Activated CD8-positive, alpha-beta T cell treated with anti-CD3 and anti-CD28 coated beads for 36 hours (primary cell): ENCODE data around the gene C1orf159. TPM values are rescaled to one million over a fixed set of nuclear protein-coding genes. Genes with fewer than 3 reads are reported as not detected.

ENCODE experiments used
- ATAC-seq: fragments of 200-7000 bp; cut with Tn5 transposase; one replicate; pipeline ENCODE4 v1.10.0; 2021; ENCODE audit warnings: mild to moderate bottlenecking, moderate library complexity
- CTCF ChIA-PET: fragments of 350-600 bp; sonication (Branson Sonifier 250); formaldehyde crosslinking; loops from one replicate; lab custom pipeline; 2021; ENCODE audit warnings: antibody characterized with exemption; lab: Charles Lee
- POLR2A ChIA-PET: fragments of 350-600 bp; sonication (Branson Sonifier 250); formaldehyde crosslinking; loops from one replicate; lab custom pipeline; 2021; ENCODE audit warnings: antibody characterized with exemption; lab: Charles Lee
- DNase-seq: peaks from one replicate; pipeline ENCODE4 v3.0.0-alpha.2; 2020
- H3K27ac Mint-ChIP-seq: one replicate; pipeline ENCODE4 v1.8.0; 2021; ENCODE audit warnings: mild to moderate bottlenecking, mixed read lengths
- H3K27me3 Mint-ChIP-seq: one replicate; pipeline ENCODE4 v1.8.0; 2021; ENCODE audit warnings: mixed read lengths
- H3K36me3 Mint-ChIP-seq: one replicate; pipeline ENCODE4 v1.8.0; 2021; ENCODE audit warnings: low read depth, mixed read lengths
- H3K4me1 Mint-ChIP-seq: one replicate; pipeline ENCODE4 v1.8.0; 2021; ENCODE audit warnings: low read depth, mixed read lengths
- H3K4me3 Mint-ChIP-seq: one replicate; pipeline ENCODE4 v1.8.0; 2021; ENCODE audit warnings: mild to moderate bottlenecking, moderate library complexity, mixed read lengths
- H3K9me3 Mint-ChIP-seq: one replicate; pipeline ENCODE4 v1.8.0; 2021; ENCODE audit warnings: mixed read lengths
- intact Hi-C: fragments of 100-400 bp; cut with micrococcal nuclease; formaldehyde crosslinking; loops from one replicate; pipeline ENCODE4 v1.10.0; 2022
- total RNA-seq, 2 experiments: library from RNA; stranded (reverse); gene quantifications; one replicate each; pipeline ENCODE4 v1.2.3, GENCODE V29; 2021
- TF ChIP-seq, protein P1 (sequence below): fragments of 200-600 bp; IDR thresholded peaks from one replicate; pipeline ENCODE4 v1.8.0; 2022; ENCODE audit warnings: antibody characterized with exemption, mild to moderate bottlenecking

C1orf159 gene
- total RNA-seq, 2 experiments from 2014 or later = 17.5 to 20.3 TPM

DNA sequence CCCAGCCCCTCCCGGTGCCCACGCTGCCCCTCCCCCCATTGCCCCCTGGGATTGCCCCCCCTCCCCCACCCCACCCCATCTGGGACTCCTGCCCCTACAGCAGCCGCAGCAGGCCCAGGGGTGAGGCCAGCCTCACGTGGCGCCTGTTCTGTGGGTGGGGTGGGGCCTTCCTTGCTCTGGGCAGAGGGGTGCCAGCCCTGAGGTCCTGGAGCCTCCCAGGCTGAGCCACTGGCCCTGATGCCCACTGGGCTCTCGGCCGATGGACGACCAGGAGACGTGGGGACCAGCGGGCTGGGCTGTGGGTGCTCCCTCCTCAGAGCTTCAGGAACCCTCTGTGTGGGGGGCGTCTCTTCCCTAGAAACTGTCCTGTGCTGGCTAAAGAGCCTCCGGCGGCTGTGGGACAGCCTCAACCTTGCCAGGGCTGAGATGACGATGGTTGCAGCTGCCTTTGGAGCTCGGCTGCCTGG, 5.8 kb upstream of the C1orf159 start:
- peaks cover 16% of the 10 kb centered on the region for H3K4me1 Mint-ChIP-seq
- H3K27me3 Mint-ChIP-seq = peaks cover 7% of the 10 kb centered on the region
- ChIA-PET POLR2A (interaction anchor here (0.9 to 1.8 kb wide), 7 partner anchors 15 to 152 kb away, joined by 3 to 5 read pairs (median 3); partner anchors contain the start of genes B3GALT6, SDF4 and UBE2J2), CTCF (interaction anchor here (0.6 to 3.2 kb wide), 34 partner anchors 8 to 251 kb away, joined by 3 to 50 read pairs (median 6); partner anchors contain the start of genes B3GALT6, SDF4, TNFRSF18 and TTLL10)
- ATAC-seq = peak; percentile 29
- H3K36me3 Mint-ChIP-seq = no peaks in the 10 kb centered on the region
- TF ChIP-seq, protein P1, sequence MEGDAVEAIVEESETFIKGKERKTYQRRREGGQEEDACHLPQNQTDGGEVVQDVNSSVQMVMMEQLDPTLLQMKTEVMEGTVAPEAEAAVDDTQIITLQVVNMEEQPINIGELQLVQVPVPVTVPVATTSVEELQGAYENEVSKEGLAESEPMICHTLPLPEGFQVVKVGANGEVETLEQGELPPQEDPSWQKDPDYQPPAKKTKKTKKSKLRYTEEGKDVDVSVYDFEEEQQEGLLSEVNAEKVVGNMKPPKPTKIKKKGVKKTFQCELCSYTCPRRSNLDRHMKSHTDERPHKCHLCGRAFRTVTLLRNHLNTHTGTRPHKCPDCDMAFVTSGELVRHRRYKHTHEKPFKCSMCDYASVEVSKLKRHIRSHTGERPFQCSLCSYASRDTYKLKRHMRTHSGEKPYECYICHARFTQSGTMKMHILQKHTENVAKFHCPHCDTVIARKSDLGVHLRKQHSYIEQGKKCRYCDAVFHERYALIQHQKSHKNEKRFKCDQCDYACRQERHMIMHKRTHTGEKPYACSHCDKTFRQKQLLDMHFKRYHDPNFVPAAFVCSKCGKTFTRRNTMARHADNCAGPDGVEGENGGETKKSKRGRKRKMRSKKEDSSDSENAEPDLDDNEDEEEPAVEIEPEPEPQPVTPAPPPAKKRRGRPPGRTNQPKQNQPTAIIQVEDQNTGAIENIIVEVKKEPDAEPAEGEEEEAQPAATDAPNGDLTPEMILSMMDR = no peak
- intact Hi-C loops = no loop called here
- H3K9me3 Mint-ChIP-seq = peaks cover 3% of the 10 kb centered on the region
- H3K27ac Mint-ChIP-seq = no peak overlapping the region
- DNase-seq = no peak
- no peak overlapping the region for H3K4me3 Mint-ChIP-seq

DNA sequence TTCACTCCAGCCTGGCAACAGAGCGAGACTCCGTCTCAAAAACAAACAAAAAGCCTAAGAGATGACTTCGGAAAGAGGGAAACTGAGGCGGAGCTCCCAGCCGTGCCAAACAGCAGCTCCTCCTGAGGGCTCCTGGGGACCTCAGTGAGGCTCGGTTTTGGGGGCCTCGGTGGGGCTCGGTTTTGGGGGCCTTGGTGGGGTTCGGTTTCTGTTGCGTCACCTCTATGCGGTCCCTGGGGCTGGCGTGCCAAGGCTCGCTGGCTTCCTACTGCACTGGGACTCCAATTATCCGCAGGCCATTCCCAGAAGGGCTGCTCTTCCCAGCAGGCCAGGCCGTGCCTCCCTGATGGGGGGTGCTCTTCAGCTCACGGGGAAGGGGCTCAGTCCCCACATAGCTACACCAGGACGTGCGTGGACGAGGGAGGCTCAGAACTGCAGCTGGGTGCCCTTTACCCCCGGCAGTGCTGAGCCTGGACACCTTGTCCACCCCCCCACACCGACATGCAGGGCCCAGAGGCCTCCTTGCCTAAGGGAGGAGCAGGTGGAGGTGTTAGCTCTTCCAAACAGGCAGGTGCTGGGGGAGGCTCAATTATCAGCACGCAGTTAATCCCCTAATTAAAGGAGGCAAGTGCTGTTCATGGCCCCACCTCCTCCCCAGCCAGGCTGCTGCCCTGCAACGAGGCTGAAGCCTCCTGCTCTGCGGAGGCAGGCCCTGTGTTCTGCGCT, 5.1 kb upstream of the C1orf159 start:
- TF ChIP-seq, protein P1 = no peak
- H3K36me3 Mint-ChIP-seq = no peaks in the 10 kb centered on the region

DNA sequence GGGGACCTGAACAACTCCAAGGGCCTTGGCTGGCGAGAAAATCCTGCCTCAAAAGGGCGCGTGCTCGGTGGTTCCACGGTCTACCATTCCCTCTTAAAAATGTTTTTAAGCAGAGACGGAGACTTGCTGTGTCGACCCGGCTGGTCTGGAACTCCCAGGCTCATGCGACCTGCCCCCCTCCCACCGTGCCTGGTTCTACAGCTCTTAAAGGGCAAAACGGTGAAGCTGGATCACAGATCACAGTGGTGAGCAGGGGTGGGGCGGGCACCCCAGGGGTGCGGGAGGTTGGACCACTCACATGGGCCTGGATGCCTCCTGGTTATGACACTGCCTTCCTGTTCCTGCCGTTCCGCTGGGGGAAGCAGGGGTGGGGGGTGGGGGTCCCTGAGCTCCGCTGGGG, 4.2 kb upstream of the C1orf159 start:
- peaks cover 7% of the 10 kb centered on the region for H3K27me3 Mint-ChIP-seq
- TF ChIP-seq, protein P1 = no peak
- H3K4me1 Mint-ChIP-seq = peaks cover 17% of the 10 kb centered on the region
- H3K27ac Mint-ChIP-seq = no peak overlapping the region
- CTCF ChIA-PET = interaction anchor here (3.2 to 5.1 kb wide), 2 partner anchors 97 to 171 kb away, joined by 17 to 25 read pairs; no protein-coding TSS in a partner anchor
- POLR2A ChIA-PET = interaction anchor here (0.9 to 1.0 kb wide), 2 partner anchors 132 to 171 kb away, joined by 3 read pairs; no protein-coding TSS in a partner anchor
- DNase-seq (no peak), ATAC-seq (no peak)
- no peaks in the 10 kb centered on the region for H3K36me3 Mint-ChIP-seq
- H3K4me3 Mint-ChIP-seq = no peak overlapping the region
- peaks cover 3% of the 10 kb centered on the region for H3K9me3 Mint-ChIP-seq
- intact Hi-C loops = no loop called here

More for the DNA sequence above, 5.1 kb upstream of the C1orf159 start:
- intact Hi-C loops = no loop called here
- peaks cover 16% of the 10 kb centered on the region for H3K4me1 Mint-ChIP-seq
- CTCF ChIA-PET = interaction anchor here (0.6 to 5.1 kb wide), 29 partner anchors 8 to 182 kb away, joined by 3 to 50 read pairs (median 6); partner anchors contain the start of genes B3GALT6, SDF4, TNFRSF18 and TTLL10
- ATAC-seq = no peak
- H3K4me3 Mint-ChIP-seq = no peak overlapping the region
- POLR2A ChIA-PET = interaction anchor here (0.8 to 1.8 kb wide), 5 partner anchors 21 to 170 kb away, joined by 3 to 5 read pairs (median 3); partner anchors contain the start of genes B3GALT6, SDF4 and UBE2J2
- no peak overlapping the region for H3K27ac Mint-ChIP-seq
- H3K9me3 Mint-ChIP-seq = peaks cover 3% of the 10 kb centered on the region
- H3K27me3 Mint-ChIP-seq = peaks cover 7% of the 10 kb centered on the region
- DNase-seq = no peak

DNA sequence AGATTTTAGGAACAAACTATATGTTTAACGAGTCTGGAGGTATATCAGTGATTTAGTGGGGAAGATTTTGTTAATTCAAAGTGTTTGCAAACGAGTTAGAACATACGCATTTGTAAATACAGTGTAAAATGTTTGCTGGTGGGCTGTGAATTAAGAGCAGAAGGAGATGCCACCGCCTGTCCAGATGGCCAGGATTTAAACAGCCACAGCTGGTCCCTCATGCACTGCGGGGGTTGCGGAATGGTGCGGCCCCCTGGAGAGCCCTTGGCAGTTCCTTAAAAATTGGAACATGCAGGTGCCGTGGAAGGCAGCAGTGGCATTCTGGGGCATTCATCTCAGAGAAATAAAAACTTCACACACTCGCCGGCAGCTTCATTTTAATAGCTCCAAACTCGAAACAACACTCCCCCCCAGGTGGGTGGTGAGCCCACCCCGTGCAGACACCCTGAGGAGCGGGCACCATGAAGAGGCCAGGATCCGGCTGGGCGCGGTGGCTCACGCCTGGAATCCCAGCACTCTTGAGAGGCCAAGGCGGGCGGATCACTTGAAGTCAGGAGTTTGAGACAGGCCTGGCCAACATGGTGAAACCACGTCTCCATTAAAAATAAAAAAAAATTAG, 3.5 kb upstream of the C1orf159 start:
- TF ChIP-seq, protein P1 = no peak
- peaks cover 3% of the 10 kb centered on the region for H3K36me3 Mint-ChIP-seq
- H3K27me3 Mint-ChIP-seq = peaks cover 7% of the 10 kb centered on the region
- ChIA-PET POLR2A (interaction anchor here (1.0 to 1.9 kb wide), 2 partner anchors 10 to 133 kb away, joined by 3 to 7 read pairs; no protein-coding TSS in a partner anchor), CTCF (interaction anchor here (5.1 kb wide), 1 partner anchor 172 kb away, joined by 25 read pairs; no protein-coding TSS in a partner anchor)
- intact Hi-C loops = no loop called here
- no peak for ATAC-seq
- no peak overlapping the region for H3K27ac Mint-ChIP-seq
- peaks cover 3% of the 10 kb centered on the region for H3K9me3 Mint-ChIP-seq
- DNase-seq = no peak
- peaks cover 24% of the 10 kb centered on the region for H3K4me1 Mint-ChIP-seq
- no peak overlapping the region for H3K4me3 Mint-ChIP-seq
